Upper lobe of right lung (tissue), 1 donor: ENCODE data around the gene CRHR2. TPM values are rescaled to one million over a fixed set of nuclear protein-coding genes. Genes with fewer than 3 reads are reported as not detected.

ENCODE experiments used
- ATAC-seq: fragments of 200-7000 bp; cut with Tn5 transposase; one replicate; pipeline ENCODE4 v1.9.1; 2020; ENCODE audit warnings: mild to moderate bottlenecking, moderate library complexity
- DNase-seq: peaks from one replicate; pipeline ENCODE4 v3.0.0-alpha.2; 2020
- H3K27ac ChIP-seq: fragments of 200-600 bp; one replicate; pipeline ENCODE4 v1.8.0; 2022
- H3K27me3 ChIP-seq: fragments of 200-600 bp; one replicate; pipeline ENCODE4 v1.8.0; 2022; ENCODE audit warnings: mild to moderate bottlenecking
- H3K36me3 ChIP-seq: fragments of 200-600 bp; one replicate; pipeline ENCODE4 v1.8.0; 2022
- H3K4me1 ChIP-seq: fragments of 200-600 bp; one replicate; pipeline ENCODE4 v1.8.0; 2022
- H3K4me3 ChIP-seq: fragments of 200-600 bp; one replicate; pipeline ENCODE4 v1.8.0; 2022; ENCODE audit warnings: mild to moderate bottlenecking
- H3K9me3 ChIP-seq: fragments of 200-600 bp; one replicate; pipeline ENCODE4 v1.8.0; 2022
- intact Hi-C: fragments of 100-400 bp; cut with DNase I; formaldehyde crosslinking; loops from one replicate; pipeline ENCODE4 v1.11.0; 2022
- total RNA-seq: library from RNA; stranded (reverse); fragmentation: NEBNext Ultra II Directional; extraction: Animal tissue kit (Norgen Biotek cat#: 25700); gene quantifications from one replicate; pipeline ENCODE4 v1.2.1, GENCODE V29; 2021
- TF ChIP-seq, protein P1 (sequence below): fragments of 200-600 bp; IDR thresholded peaks from one replicate; pipeline ENCODE4 v1.8.0; 2022; ENCODE audit warnings: antibody characterized with exemption
- donor health status: DM: no; HTN: yes; CAD: no; lungs with severe emphysema.

Gene CRHR2
- total RNA-seq, 1 donor from 2014 or later, result not detected

DNA sequence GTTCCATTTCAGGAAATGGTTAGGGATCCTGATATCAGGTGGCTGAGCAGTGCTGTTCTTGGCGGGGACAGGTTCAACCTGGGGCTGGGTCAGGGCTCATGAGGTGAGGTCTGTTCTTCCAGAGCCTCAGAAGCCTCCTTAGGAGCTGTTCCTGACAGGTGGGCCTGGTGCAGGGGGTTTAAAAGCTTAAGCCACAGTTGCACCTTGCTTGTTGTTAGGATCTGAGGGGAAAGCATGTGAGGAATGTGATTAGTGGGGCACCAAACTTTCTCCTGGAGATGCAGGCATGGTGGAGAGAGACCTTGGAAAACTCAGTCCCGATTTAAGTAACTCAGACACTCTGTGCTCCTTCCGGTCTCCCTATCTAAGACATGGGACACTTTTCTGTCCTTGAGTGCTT lies 18.7 kb upstream of the CRHR2 start:
- Histone ChIP-seq H3K4me3 (no peak overlapping the region), H3K27ac (no peak overlapping the region), H3K4me1 (peaks cover 6% of the 10 kb centered on the region), H3K9me3 (no peaks in the 10 kb centered on the region), H3K27me3 (no peaks in the 10 kb centered on the region), H3K36me3 (no peaks in the 10 kb centered on the region)
- ATAC-seq (no peak), DNase-seq (no peak)
- intact Hi-C loops, result no loop called here
- TF ChIP-seq, protein P1, sequence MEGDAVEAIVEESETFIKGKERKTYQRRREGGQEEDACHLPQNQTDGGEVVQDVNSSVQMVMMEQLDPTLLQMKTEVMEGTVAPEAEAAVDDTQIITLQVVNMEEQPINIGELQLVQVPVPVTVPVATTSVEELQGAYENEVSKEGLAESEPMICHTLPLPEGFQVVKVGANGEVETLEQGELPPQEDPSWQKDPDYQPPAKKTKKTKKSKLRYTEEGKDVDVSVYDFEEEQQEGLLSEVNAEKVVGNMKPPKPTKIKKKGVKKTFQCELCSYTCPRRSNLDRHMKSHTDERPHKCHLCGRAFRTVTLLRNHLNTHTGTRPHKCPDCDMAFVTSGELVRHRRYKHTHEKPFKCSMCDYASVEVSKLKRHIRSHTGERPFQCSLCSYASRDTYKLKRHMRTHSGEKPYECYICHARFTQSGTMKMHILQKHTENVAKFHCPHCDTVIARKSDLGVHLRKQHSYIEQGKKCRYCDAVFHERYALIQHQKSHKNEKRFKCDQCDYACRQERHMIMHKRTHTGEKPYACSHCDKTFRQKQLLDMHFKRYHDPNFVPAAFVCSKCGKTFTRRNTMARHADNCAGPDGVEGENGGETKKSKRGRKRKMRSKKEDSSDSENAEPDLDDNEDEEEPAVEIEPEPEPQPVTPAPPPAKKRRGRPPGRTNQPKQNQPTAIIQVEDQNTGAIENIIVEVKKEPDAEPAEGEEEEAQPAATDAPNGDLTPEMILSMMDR, result no peak

DNA sequence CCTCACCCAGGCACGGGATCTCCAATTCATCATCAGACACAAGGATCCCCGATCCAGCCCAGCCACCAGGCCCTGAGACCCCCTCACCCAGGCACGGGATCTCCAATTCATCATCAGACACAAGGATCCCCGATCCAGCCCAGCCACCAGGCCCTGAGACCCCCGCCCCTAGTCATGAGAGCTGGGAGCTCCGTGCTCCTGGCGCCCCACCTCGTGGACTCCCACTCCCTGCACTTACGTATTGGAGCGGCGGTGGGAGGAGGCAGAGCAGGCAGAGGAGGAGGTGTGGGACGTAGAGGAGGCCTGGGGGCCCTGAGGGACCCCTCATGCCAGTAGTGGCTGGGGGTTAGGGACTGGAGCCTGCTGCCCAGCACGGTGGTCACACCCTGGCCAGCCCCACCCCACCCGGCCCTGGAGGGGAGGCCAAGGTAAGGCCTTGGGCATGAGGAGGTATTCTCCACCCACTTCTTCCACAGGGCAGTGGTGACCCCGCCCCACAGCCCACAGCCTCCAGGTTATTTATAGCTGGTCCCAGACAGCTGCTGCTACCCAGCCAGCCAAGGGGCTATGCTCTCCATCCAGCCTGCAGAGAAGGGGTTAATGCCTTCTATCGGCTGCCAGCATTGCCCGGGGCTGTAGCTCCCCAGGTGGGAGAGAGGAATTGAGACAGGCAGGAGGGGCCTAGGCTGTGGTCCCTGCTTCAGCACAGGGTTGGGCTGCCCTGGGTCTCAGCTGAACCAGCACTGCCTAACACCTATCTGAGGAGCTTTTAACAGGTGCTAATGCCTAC lies 17.6 kb upstream of the CRHR2 start:
- intact Hi-C loops, result no loop called here
- H3K4me1 ChIP-seq, result peaks cover 6% of the 10 kb centered on the region
- H3K27me3 ChIP-seq, result no peaks in the 10 kb centered on the region
- H3K36me3 ChIP-seq, result no peaks in the 10 kb centered on the region
- ATAC-seq (no peak), DNase-seq (no peak)
- H3K4me3 ChIP-seq, result no peak overlapping the region
- TF ChIP-seq, protein P1, result no peak
- H3K27ac ChIP-seq, result no peak overlapping the region
- H3K9me3 ChIP-seq, result no peaks in the 10 kb centered on the region

DNA sequence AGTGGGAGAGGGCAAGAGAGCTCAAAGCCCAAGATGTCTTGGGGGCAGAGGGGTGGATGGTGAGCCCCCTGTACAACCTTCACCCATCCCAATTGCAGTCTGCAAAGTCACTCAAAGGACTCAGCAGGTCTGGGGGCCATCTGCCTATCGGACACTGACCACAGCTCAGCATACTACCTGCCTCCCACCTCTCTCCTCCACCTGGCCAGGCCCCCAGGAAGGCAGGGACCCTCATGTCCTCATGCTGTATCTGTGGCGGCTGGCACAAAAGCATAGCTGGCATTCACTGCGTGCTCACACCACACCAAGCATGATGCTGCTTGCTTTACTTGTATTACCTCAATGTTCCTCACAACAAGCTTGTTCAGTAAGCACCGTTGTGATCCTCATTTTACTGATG lies 16.2 kb upstream of the CRHR2 start:
- ATAC-seq (no peak), DNase-seq (no peak)
- Histone ChIP-seq H3K4me3 (peak overlapping the region; percentile 33), H3K9me3 (no peaks in the 10 kb centered on the region), H3K4me1 (peaks cover 6% of the 10 kb centered on the region), H3K27ac (no peak overlapping the region), H3K36me3 (no peaks in the 10 kb centered on the region), H3K27me3 (no peaks in the 10 kb centered on the region)
- intact Hi-C loops, result no loop called here
- TF ChIP-seq, protein P1, result no peak

DNA sequence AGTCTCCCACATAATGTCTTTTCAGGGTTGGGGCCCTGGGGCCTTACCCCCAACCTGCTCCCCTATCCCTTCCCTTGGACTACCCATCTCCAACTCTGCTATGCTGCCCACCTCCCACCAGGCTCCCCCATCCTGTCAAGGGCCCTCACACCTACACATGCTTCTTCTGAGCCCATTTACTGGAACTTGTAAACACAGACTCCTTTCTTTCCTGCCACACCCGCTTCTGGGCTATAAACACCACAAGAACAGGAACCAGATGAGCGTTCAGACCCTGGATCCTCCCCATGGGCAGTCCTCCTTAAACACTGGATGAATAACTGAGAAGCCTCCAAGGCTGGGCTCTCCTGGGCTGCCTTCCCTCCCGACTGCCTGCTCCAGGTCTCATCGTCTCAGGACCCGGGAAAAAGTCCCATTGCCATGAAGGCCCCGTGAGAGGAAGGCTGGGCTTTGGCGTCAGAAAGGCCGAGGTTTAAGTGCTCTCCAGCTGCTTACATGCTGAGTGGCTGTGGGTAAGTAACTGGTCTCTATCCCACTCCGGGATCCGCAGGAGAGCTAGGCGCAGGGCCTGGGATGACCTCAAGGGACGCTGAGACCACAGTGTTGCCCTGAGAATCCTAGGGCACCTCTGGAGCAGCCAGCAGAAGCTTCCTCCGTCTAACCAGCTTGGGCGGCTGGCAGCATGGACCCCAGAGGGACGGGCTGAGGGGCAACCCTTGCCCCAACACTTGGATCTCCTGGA lies 15.6 kb upstream of the CRHR2 start:
- Histone ChIP-seq H3K27ac (peak overlapping the region; percentile 63), H3K9me3 (no peaks in the 10 kb centered on the region), H3K4me1 (peaks cover 6% of the 10 kb centered on the region), H3K27me3 (no peaks in the 10 kb centered on the region), H3K36me3 (no peaks in the 10 kb centered on the region), H3K4me3 (peak overlapping the region; percentile 33)
- TF ChIP-seq, protein P1, result no peak
- intact Hi-C loops, result no loop called here
- ATAC-seq, result peak; percentile 43
- DNase-seq, result no peak

DNA sequence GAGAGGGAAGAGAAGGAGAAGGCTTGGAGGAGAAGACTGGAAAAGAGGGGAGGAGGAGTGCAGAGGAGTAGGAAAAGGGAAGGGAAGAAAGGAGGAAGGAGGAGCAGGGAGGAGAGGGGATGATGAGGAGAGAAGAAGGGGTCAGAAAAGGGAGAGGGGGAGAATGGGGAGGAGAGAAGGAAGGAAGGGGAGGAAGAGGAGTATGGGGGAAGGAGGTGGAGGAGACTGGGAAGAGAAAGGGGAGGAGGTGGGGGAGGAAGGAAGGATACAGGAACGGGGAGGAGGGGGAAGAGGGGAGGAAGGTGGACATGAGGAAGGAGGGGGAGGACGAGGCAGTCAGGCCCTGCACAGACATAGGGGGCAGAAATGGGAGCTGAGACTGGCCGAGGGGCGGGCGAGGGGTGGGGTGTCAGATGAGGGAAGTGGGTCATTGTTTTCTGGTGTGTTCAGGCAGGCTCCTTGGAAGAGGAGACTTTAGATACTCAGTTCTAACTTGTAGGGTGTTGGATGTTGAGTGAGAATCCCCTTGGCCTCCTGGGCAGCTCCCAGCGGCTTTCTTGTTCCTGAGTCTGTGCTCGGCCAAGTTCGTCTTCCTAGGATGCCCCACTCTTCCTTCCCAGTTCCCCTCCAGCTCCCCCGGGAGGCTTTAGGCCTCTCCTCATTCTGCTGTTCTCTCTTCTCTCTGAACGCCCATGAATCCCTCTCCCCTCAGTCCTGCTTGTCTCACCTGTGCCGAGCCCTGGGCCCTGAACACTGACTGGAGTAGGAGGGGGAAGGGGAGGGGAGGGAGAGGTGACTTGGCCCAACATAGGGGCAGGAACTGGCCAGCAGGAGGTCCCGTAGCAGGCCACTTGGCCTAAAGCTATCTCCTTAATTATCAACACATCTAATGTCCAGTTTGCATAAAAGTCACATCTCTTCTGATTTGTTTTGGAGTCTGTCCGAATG lies 12.8 kb upstream of the CRHR2 start:
- no peaks in the 10 kb centered on the region for H3K36me3 ChIP-seq
- no peaks in the 10 kb centered on the region for H3K9me3 ChIP-seq
- ATAC-seq, result no peak
- no peak overlapping the region for H3K27ac ChIP-seq
- TF ChIP-seq, protein P1, result no peak
- intact Hi-C loops, result no loop called here
- DNase-seq, result no peak
- H3K27me3 ChIP-seq, result no peaks in the 10 kb centered on the region
- no peak overlapping the region for H3K4me3 ChIP-seq
- H3K4me1 ChIP-seq, result peaks cover 6% of the 10 kb centered on the region
